Measurements from ENCODE around the gene SUPT4H1.

The SUPT4H1 gene

GRCh38 chr17:58351831-58352595 is at the start of gene SUPT4H1:
TSS of gene SUPT4H1 (minus strand) at chr17:58352201. CDS start at chr17:58352135, 66 bp downstream.
- Histone ChIP-seq H3K4me3 (ENCODE audit: low read length) (peak within 1 kb of the TSS; percentile 96), H3K36me3 (replicated peaks; ENCODE audit: low read depth, low read length) (peaks cover 28% of the 10 kb centered on the region), H2AFZ (ENCODE audit: low read depth, low read length) (peak within 1 kb of the TSS; percentile 1; the same call in 1 of the 2 replicates), H3K9ac (ENCODE audit: low read length) (peak within 1 kb of the TSS; percentile 98), H3K27me3 (ENCODE audit: low read depth, low read length) (no peaks in the 10 kb centered on the region), H3K4me2 (ENCODE audit: low read length) (peak within 1 kb of the TSS; percentile 92), H3K27ac (ENCODE audit: low read length) (peak within 1 kb of the TSS; percentile 77), H3K9me3 (ENCODE audit: insufficient read depth, low read length) (no peaks in the 10 kb centered on the region), H3K79me2 (ENCODE audit: low read length) (peaks cover 39% of the 10 kb centered on the region), H3K4me1 (ENCODE audit: low read length) (peaks cover 14% of the 10 kb centered on the region), H4K20me1 (ENCODE audit: insufficient read depth, low read length) (no peaks in the 10 kb centered on the region)
- TF ChIP-seq CTCF (IDR thresholded peaks at IDR 0.05; ENCODE audit: low read depth, low read length) (no peak), EZH2phosphoT487 (IDR thresholded peaks at IDR 0.05; ENCODE audit: low read depth) (no peak)

- no peak overlapping the region for H3K27ac ChIP-seq (ENCODE audit: low read length)
- no peak overlapping the region for H2AFZ ChIP-seq (ENCODE audit: low read depth, low read length)
- peaks cover 40% of the 10 kb centered on the region for H3K27me3 ChIP-seq (ENCODE audit: low read depth, low read length)
- no peaks in the 10 kb centered on the region for H3K79me2 ChIP-seq (ENCODE audit: low read length)
- H3K36me3 ChIP-seq (replicated peaks; ENCODE audit: low read depth, low read length): no peaks in the 10 kb centered on the region
- no peaks in the 10 kb centered on the region for H3K4me1 ChIP-seq (ENCODE audit: low read length)
- H3K4me3 ChIP-seq (ENCODE audit: low read length): no peak overlapping the region
- H4K20me1 ChIP-seq (ENCODE audit: insufficient read depth, low read length): no peaks in the 10 kb centered on the region
- TF ChIP-seq CTCF (IDR thresholded peaks at IDR 0.05; ENCODE audit: low read depth, low read length) (no peak), EZH2phosphoT487 (IDR thresholded peaks at IDR 0.05; ENCODE audit: low read depth) (no peak)
- no peak overlapping the region for H3K9ac ChIP-seq (ENCODE audit: low read length)
- H3K9me3 ChIP-seq (ENCODE audit: insufficient read depth, low read length): no peaks in the 10 kb centered on the region
- no peak overlapping the region for H3K4me2 ChIP-seq (ENCODE audit: low read length)
Observed at GRCh38 chr17:58401287-58401686, 49.3 kb upstream of the SUPT4H1 start.

DNA sequence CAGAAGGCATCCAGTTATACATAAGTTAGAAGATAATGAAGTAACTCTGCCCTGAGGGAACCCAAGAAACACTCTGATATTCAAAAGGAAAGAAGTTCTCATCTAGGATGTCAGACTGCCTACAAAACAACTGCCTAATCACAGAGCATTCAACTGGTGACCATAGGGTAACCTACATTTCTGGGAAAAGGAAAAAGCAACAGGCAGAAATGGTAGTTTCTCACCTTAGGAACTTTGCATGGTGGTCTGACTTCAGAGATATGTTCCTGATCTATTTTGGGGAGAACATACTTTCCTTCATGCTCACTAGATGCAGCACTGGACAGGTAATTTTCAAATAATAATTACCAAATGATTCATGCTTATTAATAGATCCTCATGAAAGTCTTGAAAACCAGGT is 48.8 kb upstream of the SUPT4H1 start:
- TF ChIP-seq EZH2phosphoT487 (IDR thresholded peaks at IDR 0.05; ENCODE audit: low read depth): no peak
- no peak for TF ChIP-seq CTCF (IDR thresholded peaks at IDR 0.05; ENCODE audit: low read depth, low read length)
- no peak overlapping the region for H2AFZ ChIP-seq (ENCODE audit: low read depth, low read length)
- H3K4me3 ChIP-seq (ENCODE audit: low read length): no peak overlapping the region
- H4K20me1 ChIP-seq (ENCODE audit: insufficient read depth, low read length): no peaks in the 10 kb centered on the region
- peaks cover 40% of the 10 kb centered on the region for H3K27me3 ChIP-seq (ENCODE audit: low read depth, low read length)
- no peaks in the 10 kb centered on the region for H3K4me1 ChIP-seq (ENCODE audit: low read length)
- no peak overlapping the region for H3K9ac ChIP-seq (ENCODE audit: low read length)
- H3K27ac ChIP-seq (ENCODE audit: low read length): no peak overlapping the region
- no peaks in the 10 kb centered on the region for H3K36me3 ChIP-seq (replicated peaks; ENCODE audit: low read depth, low read length)
- no peak overlapping the region for H3K4me2 ChIP-seq (ENCODE audit: low read length)
- no peaks in the 10 kb centered on the region for H3K79me2 ChIP-seq (ENCODE audit: low read length)
- H3K9me3 ChIP-seq (ENCODE audit: insufficient read depth, low read length): no peaks in the 10 kb centered on the region

- TF ChIP-seq EZH2phosphoT487 (IDR thresholded peaks at IDR 0.05; ENCODE audit: low read depth) (no peak), CTCF (IDR thresholded peaks at IDR 0.05; ENCODE audit: low read depth, low read length) (no peak)
- Histone ChIP-seq H3K9me3 (ENCODE audit: insufficient read depth, low read length) (no peaks in the 10 kb centered on the region), H3K79me2 (ENCODE audit: low read length) (no peaks in the 10 kb centered on the region), H3K4me2 (ENCODE audit: low read length) (no peak overlapping the region), H3K4me3 (ENCODE audit: low read length) (no peak overlapping the region), H3K27ac (ENCODE audit: low read length) (no peak overlapping the region), H3K27me3 (ENCODE audit: low read depth, low read length) (peaks cover 48% of the 10 kb centered on the region), H3K9ac (ENCODE audit: low read length) (no peak overlapping the region), H3K4me1 (ENCODE audit: low read length) (no peaks in the 10 kb centered on the region), H2AFZ (ENCODE audit: low read depth, low read length) (no peak overlapping the region), H3K36me3 (replicated peaks; ENCODE audit: low read depth, low read length) (no peaks in the 10 kb centered on the region), H4K20me1 (ENCODE audit: insufficient read depth, low read length) (no peaks in the 10 kb centered on the region)
Observed at GRCh38 chr17:58399974-58400373, 48.0 kb upstream of the SUPT4H1 start.

Measured in OCI-LY3 (cell line).